ENCODE measurements around the gene DVL1. TPM values are rescaled to one million over a fixed set of nuclear protein-coding genes. Genes with fewer than 3 reads are reported as not detected.

Gene DVL1
- total and polyA plus RNA-seq, 2 of the 13 experiments (the other 11 are each of a cell fraction or from before 2014, with no cell fraction given), result 30.8 to 60.4 TPM

DNA sequence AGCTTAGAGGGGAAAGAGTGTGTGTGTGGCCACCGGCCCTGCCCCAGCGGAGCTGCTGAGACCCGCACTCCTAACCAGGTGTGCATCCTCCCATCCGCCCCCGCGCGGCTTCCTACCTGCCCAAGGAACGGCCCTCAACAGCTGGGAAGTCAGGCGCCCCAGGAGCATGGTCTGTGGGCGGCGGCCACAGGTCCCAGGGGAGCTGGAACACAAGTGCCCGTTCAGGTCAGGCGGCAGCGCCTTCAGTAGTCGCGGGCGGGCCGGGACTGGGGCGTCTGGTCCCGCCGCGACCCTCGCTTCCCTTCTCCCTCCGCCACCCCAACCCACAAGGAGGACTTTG is 25.3 kb upstream of the DVL1 start (continued):
- TF ChIP-seq, protein P1, sequence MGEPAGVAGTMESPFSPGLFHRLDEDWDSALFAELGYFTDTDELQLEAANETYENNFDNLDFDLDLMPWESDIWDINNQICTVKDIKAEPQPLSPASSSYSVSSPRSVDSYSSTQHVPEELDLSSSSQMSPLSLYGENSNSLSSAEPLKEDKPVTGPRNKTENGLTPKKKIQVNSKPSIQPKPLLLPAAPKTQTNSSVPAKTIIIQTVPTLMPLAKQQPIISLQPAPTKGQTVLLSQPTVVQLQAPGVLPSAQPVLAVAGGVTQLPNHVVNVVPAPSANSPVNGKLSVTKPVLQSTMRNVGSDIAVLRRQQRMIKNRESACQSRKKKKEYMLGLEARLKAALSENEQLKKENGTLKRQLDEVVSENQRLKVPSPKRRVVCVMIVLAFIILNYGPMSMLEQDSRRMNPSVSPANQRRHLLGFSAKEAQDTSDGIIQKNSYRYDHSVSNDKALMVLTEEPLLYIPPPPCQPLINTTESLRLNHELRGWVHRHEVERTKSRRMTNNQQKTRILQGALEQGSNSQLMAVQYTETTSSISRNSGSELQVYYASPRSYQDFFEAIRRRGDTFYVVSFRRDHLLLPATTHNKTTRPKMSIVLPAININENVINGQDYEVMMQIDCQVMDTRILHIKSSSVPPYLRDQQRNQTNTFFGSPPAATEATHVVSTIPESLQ (CRISPR knock-in tag; conservative IDR thresholded peaks at IDR 0.05), result no peak
- TF ChIP-seq, protein P2, sequence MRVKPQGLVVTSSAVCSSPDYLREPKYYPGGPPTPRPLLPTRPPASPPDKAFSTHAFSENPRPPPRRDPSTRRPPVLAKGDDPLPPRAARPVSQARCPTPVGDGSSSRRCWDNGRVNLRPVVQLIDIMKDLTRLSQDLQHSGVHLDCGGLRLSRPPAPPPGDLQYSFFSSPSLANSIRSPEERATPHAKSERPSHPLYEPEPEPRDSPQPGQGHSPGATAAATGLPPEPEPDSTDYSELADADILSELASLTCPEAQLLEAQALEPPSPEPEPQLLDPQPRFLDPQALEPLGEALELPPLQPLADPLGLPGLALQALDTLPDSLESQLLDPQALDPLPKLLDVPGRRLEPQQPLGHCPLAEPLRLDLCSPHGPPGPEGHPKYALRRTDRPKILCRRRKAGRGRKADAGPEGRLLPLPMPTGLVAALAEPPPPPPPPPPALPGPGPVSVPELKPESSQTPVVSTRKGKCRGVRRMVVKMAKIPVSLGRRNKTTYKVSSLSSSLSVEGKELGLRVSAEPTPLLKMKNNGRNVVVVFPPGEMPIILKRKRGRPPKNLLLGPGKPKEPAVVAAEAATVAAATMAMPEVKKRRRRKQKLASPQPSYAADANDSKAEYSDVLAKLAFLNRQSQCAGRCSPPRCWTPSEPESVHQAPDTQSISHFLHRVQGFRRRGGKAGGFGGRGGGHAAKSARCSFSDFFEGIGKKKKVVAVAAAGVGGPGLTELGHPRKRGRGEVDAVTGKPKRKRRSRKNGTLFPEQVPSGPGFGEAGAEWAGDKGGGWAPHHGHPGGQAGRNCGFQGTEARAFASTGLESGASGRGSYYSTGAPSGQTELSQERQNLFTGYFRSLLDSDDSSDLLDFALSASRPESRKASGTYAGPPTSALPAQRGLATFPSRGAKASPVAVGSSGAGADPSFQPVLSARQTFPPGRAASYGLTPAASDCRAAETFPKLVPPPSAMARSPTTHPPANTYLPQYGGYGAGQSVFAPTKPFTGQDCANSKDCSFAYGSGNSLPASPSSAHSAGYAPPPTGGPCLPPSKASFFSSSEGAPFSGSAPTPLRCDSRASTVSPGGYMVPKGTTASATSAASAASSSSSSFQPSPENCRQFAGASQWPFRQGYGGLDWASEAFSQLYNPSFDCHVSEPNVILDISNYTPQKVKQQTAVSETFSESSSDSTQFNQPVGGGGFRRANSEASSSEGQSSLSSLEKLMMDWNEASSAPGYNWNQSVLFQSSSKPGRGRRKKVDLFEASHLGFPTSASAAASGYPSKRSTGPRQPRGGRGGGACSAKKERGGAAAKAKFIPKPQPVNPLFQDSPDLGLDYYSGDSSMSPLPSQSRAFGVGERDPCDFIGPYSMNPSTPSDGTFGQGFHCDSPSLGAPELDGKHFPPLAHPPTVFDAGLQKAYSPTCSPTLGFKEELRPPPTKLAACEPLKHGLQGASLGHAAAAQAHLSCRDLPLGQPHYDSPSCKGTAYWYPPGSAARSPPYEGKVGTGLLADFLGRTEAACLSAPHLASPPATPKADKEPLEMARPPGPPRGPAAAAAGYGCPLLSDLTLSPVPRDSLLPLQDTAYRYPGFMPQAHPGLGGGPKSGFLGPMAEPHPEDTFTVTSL (CRISPR knock-in tag; IDR thresholded peaks at IDR 0.05; ENCODE audit: borderline replicate concordance), result no peak
- TF ChIP-seq AGO2 (optimal IDR thresholded peaks at IDR 0.05; ENCODE audit: low read depth, low read length), result peak; percentile 29
- TF ChIP-seq HNRNPLL (IDR thresholded peaks at IDR 0.05; ENCODE audit: low read depth, low read length, poor library complexity, severe bottlenecking), result no peak
- no peak for TF ChIP-seq KDM2A (CRISPR knock-in tag; IDR thresholded peaks at IDR 0.05; ENCODE audit: borderline replicate concordance, low read depth)
- TF ChIP-seq TCF12 (IDR thresholded peaks at IDR 0.05), result no peak
- TF ChIP-seq TCF12 (CRISPR knock-in tag; IDR thresholded peaks at IDR 0.05), result peak; percentile 4; the same call in 1 of the 2 replicates
- TF ChIP-seq DMAP1 (CRISPR knock-in tag; IDR thresholded peaks at IDR 0.05), result no peak

Data from HepG2 (cell line).